Stimulated activated CD4-positive, alpha-beta T cell treated with anti-CD3 and anti-CD28 coated beads, TNF-alpha, amount 100 ng/mL, for 1 hour (primary cell): ENCODE data around the gene ADAMTS14.
"Not testable (repeated sequence)": the region's sequence is repeated elsewhere in the genome, so short reads cannot be mapped to it uniquely, and the experiment has no call there.

Source experiments
- DNase-seq, 3 donors: peaks; one replicate each; pipeline ENCODE4 v3.0.0-alpha.2; 2020; ENCODE audit warnings: low read depth in 3 of 3, low spot score in 1 of 3

Gene ADAMTS14

DNA sequence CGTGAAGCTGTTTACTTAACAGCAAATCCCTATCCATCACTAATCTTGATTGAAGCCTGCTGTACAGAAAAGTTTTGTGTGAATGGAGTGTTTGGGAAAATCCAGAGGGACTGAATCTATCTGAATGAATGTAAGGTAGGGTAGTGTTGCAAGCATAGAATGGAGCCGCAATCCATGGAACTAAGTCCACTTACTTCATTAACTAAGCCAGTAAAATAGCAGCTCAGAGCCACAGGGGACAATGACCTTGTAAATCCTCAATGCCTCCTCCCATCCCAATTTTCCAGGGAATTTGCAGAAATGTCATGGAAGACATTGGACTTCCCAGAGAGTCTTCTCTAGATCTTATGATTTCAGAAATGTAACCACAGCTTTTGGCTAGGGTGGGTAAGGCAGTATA is 97.7 kb downstream of the ADAMTS14 start:
- DNase-seq = no peak

DNA sequence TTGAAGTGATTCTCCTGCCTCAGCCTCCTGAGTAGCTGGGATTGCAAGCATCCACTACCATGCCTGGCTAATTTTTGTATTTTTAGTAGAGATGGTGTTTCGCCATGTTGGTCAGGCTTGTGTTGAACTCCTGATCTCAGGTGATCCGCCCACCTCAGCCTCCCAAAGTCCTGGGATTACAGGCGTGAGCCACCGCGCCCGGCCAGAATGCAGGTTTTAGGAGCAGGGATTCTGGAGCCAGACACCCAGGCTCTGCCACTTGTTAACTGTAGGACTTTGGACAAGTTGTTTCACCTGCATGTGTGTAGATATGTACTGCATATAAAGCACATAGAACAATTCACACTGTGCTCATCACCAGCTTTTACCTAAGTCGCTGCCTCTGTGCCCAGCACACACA is 98.2 kb downstream of the ADAMTS14 start:
- DNase-seq = not testable (repeated sequence)

DNA sequence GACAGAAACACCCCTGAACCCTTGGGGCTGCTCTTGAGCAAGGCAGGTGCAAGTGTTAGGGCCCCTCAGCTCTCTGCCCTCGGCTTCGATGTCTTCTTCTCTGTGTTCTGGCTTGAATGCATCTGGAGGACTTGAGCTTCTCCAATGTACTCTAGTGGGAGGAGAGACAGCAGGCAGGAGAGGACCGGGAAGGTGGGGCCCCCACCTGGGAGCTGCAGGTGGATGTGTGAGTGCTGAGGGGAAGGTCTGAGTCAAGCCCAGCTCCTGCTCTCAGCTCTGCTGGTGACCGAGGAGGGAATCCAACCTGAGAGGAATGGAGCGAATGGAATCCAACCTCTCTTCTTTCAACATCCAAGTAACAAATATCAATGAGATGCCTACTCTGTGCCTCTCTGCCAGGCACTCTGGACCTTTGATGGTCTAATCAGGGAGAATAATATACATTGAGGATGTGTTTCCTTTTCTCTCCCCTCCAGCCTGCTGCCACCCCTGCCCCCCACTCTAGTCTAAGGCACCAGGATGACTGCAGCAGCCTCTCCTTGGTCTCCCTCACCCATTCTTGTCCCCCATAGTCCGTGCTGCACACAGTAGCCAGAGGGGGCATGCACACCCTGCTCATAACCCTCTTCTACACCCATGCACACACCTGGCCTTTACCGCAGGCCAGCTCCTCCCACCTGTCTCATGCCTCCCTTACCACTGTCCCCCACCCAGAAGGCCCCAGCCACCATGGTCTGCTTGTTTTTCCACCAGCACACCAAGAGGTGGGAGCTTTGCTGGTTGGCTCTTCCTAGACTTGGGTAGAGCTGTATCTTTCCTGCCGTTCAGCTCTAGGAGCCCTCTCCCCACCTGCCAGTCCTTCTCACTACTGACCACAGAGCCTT is 99.2 kb downstream of the ADAMTS14 start:
- no peak for DNase-seq

DNA sequence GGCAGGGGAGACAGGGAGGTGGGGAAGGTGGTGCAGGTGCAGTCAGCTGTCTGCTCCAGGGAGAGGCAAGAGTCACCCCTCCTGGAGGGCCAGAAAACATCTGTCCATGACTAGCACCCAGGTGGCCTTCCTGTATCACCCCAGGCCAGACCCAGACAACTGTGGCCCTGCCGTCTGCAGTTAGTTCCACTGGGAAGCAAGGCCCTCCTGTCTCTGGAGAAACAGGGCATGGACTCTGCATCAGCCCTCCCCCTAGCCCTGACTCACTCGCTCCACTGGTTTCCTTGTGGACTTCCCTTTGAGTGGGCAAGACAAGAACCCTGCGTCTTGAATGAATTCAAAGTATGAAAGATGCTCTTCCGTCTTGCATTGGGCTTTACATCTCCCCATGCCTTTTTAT is 100.3 kb downstream of the ADAMTS14 start:
- no peak for DNase-seq

DNA sequence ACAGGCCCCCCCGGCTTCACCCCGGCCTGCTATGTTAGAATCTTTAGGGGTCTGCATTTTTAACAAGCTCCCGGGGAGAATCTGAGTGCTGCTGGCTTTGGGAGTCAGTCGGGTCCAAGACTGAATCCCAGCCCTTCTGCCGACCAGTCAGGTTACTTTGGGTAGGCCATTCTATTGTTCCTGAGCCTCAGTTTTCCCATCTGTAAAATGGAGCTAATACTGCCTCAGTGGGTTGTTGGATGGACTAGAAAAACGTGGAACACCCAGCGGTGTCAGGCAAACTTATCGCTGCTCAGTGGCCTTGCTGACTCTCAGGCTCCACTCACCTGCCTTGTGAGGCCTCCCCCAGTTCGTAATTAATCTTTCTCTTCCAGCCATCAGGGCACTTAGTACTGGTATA is 101.2 kb downstream of the ADAMTS14 start:
- no peak for DNase-seq

DNA sequence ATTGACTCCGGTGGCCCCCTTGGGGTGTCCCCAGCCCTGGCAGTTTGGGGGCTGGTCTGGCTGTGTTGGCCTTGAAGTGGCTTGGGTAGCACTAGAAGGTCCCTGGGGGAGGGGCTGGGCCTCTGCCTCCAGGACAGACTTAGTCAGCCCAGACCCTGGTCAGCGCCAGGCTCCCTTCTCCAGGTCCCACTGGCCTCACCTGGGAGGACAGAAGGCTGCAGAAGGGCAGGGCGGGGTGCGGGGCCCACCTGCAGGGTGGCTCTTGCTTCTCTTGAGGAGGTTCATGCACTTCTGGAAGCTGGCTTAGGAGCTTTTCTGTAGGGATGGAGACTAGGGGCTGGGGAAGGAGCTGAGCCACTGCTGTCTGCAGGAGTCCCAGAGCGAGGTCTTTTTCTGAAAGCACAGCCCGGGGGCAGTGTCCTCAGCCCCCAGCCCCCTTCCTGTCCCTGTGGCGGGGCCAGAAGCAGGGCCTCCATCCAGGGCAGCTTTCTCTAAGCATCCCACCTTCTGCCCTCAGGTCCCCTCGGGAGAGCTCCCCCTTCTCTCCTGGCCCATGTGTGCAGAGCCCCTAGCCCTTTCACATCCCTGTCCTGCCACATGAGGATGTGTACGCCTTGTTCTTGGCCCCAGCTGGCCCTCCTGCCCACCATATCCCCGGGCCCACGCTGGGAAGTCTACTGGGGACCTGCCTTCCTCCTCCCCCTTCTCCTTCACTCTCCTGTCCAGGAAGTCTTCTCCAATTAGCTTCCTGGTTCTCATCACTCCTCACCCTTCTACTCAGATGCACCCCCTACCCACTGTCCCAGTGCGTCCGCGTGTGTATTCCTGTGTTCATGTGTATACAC is 101.9 kb downstream of the ADAMTS14 start:
- no peak for DNase-seq

DNA sequence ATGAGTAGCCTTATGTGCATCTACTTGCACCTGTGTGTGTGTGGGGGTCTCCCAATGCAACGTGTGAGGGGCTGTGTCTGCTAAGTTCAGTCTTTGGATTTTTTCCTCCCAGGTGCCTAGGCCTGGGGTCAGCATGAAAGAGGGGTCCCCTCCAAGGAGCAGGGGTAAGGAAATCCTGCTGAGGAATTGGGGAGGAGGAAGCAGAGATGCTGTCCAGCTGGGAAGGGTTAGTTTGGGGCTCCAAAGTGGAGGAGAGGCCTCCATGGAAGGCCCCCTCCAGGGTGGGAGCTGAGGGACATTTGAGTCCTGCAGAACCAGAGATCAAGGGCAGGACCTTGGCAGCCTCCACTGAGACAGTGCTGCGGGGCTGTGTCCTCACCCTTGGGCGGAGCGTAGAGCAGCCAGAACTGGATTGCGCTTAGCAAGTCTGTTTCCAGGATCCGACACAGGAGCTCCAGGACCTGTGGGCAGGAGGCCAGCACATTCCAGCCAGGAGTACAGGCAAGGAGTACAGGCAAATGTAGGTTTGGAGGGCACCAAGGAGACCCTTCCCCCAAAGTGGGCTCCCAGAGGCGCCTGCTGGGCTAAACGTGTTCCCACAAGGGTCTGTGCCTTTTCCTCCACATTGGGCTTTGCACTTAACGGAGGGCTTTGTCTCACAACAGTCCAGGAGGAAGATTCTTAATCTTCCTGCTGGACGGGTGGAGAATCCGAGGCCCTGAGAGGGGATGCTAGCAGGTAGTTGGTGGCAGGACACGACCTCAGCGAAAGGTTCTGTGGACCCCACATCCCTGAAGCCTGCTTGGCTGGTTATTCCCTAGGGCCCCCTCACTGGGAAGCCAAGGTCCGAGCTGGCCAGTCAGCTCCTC is 102.7 kb downstream of the ADAMTS14 start:
- no peak for DNase-seq

DNA sequence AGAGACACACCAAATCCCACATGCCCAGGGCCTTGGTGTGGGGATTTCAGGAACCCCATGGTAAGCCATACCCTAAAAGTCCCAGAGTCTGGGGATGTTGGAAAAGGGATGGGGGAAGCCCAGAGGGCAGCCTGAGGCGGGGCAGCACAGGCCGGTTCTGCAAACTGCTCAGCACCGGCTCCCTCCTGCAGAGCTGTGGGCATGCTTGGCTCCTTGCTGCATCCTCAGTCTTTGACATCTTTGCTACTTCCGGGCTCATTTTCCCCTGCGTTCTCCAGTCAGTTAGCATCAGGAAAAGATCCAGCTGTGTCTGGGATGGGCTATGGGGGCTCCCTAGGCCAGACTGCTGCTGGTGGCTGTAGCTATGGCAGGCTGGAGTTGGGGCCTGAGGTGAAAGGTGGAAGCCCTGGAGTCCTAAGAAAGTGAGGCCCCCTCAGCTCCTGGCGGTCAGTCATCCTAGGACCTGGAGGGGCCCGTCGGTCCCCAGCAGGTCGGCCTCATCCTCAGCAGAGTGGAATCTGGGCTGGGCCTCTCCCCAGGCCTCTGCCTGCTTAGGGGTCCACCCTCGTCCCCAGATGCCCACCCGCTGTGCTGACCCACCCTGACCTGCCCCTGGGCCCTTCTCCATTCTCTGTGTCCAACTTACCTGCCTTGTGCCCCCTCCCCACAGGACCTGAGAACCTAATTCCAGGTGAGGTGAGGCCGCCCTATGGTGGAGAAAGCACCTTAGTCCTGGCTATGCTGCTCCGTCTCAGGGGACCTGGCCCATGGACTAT is 103.6 kb downstream of the ADAMTS14 start:
- no peak for DNase-seq

DNA sequence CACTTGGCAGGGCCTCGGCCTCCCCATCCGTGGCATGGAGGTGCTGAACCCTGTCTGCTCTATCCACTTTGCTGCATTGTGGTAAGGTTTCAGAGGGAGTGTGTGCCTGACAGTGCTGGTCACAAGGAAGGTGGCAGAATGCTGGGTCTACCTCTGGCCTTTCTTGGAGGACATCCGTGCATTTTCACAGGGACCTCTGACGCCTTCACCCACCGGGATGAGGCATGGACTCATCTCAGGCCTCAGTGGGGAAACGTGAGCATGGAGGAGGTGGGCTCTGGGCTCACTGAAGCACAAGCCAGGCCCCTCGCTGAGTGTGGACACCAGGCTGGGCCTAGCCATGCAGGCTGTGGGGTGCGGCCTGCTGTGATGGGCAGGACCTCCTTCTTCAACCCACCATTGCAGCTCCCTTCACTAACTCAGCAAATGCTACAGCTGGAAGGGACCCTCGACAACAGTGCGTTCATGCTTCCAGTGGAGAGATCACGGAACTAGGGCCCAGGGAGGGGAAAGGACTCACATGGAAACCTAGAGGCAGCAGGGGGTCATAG is 104.2 kb downstream of the ADAMTS14 start:
- no peak for DNase-seq

DNA sequence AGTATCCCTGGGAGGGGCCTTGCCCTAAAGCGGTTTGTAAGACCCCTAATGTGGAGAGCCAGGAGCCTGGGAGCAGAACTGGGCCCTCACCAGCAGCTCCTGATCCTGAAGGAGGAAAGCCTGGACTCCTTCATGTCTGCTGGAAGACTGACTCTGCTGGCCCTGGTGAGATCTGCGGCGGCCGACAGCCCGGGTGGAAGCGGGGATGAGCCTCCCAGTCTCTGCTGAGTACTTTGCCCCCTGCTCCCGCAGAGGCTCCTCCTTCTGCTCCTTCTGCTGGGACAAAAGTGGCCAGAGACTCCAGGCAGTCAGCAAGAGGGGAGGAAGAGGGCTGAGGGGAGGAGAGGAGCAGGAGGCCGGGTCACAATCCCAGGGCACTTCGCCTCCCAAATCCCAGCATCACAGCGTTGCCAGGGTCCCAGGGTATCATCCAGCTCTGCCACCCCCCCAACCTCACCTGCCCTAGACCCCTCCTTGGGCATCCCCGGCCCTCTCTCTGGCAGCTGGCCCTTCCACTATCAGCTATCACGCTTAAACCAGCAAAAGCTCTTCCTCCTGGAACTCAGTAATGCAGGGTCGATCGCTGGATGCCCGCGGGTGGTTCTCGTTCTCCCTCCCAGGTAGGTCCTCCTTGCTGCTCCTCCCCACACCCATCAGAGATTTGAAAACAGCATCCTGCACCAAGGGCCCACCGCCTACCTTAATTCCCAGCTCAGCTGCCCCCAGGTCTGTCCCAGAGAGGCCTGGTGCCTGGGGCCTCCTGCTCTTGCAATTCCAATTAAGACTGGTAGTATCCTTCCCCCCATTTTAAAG is 105.0 kb downstream of the ADAMTS14 start:
- DNase-seq = no peak

DNA sequence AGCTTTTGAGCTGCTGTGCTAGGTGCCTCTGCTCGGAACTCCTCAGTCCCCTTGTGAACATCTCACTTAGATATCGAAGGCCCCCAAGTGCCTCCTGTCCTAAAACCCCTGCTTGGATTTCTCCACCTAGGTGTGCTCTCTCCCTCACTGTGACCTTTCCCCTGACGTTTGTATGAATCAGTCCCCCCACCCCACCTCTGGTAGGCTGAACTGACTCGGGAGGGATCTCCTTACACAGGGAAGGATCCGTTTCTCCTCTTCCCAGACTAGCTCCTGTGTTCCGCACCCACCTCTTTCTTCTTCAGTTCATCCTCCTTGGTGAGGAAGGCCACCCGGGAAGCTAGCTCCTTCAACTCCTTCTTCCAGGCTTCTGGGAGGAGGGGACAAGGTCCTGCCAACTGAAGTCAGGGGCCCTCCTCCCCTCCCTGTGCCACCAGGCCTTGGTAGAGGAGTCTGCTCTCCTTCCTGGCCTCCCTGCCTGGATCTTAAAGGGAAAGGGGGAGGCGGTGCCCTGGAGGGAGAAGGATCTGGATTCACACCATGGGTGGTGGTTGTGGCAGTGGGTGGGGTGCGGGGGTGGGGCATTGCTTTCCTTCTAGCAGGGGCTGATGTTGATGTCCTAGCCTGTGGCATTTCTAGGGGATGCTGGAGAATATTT is 106.1 kb downstream of the ADAMTS14 start:
- no peak for DNase-seq

DNA sequence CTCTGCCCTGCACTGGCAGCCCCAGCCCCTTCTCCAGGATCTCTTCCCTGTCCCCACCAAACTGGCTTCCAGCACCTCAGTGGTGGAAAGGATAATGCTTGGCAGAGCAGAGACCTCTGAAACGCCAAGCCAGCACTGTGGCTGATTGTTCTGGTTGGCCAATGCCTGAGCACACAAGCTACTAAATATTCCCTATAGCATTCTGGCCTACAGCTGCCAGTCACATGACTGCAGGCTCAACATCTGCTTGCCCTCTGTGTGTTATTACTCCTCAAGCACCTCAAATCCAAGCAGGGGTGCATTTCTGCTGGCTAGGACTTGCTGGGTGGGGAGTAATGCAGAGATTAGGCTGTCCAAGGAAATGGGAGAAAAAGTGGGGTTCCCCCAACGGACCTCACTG is 106.8 kb downstream of the ADAMTS14 start:
- DNase-seq = no peak

DNA sequence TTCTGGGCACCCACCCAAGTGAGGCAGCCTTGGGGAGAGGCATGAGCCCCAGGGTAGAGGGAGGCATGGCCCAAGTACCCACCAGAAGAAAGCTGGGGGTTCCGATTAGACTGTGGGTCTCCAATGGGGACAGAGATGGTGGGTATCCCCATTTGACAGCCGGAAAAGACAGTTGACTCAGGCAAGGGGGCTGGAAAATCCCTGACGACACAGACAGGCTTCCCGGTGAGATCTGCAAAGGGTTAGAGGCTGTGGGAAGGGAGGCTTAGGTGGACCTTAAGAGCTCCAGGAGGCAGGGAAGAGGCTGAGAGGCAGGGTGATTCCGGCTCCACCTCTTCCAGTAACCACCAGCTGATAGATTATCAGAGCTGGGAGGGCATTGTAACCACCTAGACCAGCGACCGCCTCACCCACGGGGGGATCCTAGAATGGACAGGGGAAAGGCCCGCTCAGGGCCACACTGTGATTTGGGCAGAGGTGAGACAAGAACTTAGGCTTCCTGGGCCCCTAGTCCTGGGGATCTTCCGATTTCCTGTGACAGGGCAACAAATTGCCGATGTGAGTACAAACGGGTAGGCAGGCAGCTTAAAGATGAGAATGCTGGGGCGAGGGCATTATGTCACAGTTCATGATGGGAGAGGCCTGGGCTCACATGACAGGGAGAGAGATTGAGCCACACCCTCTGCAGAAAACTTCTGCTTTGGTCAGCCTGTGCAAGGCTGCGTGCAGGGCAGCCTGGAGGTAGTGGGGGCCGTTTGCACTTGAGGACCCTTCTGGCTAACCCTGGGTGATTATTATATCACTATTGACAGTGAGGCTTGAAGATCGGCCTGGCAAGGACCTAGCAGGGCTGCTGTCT is 107.4 kb downstream of the ADAMTS14 start:
- DNase-seq = no peak

DNA sequence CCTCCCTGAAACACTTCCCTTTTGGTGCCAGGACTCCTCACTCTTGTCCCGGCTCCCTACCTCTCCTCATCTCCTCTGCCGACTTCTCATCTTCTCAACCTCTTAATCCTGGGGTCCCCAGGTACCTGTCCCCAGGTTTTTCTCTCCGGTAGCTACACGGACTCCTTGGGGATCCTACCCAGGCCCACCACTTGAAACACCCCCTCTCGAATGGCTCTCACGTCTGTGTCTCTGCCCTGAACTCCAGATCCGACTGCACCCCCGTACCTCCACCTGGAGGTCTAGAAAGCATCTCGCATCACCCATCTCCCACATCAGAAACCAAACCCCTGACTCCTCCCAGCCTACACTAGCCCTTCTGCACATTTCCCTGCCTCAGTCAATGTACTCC is 108.1 kb downstream of the ADAMTS14 start:
- DNase-seq = no peak

DNA sequence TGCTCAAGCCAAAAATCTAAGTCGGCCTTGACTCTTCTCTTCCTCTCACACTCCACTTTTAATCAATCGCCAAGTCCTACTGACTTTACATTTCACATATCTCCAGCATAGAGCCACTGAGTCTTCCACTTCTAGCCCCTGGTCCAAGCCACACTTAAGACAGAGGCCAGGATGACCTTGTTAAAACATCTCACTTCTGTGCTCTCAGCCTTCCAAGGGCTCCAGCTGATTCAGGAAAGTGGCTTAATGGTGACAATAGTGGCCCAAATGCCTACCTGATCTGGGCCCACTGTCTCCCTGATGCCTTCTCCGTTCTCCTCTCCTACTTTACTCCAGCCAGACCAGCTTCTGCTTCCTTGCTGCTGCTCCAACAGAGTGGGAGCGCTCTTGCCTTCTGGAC is 108.5 kb downstream of the ADAMTS14 start:
- no peak for DNase-seq

DNA sequence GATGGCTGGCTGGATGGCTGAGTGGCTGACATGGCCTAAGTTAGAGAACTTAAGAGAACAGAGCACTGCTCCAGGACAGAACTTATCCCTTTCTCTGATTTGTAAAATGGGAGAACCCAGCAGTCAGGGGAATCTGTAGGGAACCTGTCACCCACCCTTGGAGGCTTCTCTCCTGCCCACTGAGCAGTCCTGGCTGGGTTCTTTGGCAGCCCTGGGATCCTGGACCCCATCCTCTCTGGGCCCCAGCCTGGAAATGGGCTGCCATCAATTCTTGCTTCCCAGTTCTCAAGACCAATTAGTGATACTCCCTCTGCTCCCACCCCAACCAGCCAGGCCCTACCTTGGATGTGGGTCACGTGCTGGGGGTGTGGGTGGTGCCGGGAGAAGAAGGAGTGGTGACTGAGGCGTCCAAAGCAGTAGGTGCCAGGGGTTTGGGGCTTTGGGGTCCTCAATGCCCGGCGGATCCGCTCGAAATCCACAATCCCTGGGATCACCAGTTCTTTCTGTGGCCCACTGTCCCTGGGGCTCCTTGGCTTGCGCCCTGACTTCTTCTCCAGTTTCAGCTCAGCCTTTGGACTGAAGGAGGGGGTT is 109.2 kb downstream of the ADAMTS14 start:
- DNase-seq = no peak

DNA sequence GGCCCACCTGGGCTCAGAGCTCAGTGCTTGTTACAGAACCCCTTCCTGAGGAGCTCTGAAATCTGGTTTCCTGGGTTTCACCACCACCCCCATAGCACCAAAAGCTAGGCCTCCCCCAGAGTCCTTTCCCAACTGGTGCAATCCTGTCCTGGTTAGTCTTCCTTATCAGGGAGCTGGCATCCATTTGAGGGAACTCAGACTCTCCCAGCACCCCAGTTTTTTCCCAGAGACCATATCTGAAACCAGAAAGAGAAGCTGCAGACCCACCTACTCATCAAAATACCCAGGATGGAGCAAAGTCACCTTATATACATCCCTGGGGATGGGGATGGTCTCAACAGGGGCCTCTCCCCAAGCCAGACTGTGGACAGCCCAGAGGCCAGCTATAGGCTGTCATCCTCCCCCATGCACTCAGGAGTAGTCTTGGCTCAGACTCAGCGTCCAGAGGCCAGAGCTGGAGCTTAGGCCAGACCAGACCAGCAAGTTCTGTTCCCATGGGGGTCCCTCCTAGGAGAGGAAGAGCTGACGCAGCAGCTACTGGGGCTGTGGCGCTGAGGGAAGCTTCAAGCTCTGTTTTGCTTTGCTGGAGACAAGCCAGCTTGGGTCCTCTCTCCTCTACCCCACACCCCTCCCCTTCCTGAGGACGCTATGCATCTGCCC is 109.9 kb downstream of the ADAMTS14 start:
- DNase-seq = no peak
